Mucosa of descending colon (tissue), 3 donors: ENCODE data around the gene NPTXR. TPM values are rescaled to one million over a fixed set of nuclear protein-coding genes. Genes with fewer than 3 reads are reported as not detected.

Source experiments
- ATAC-seq: fragments of 200-7000 bp; cut with Tn5 transposase; one replicate; pipeline ENCODE4 v1.9.1; 2020; ENCODE audit warnings: mild to moderate bottlenecking, moderate library complexity
- DNase-seq, 3 donors: peaks; one replicate each; pipeline ENCODE4 v3.0.0-alpha.2; 2020
- H3K36me3 ChIP-seq: fragments of 200-600 bp; one replicate; pipeline ENCODE4 v1.8.0; 2021; ENCODE audit warnings: low read depth, mild to moderate bottlenecking
- H3K4me1 ChIP-seq: fragments of 200-600 bp; one replicate; pipeline ENCODE4 v1.8.0; 2021; ENCODE audit warnings: low read depth, mild to moderate bottlenecking
- H3K4me3 ChIP-seq: fragments of 200-600 bp; one replicate; pipeline ENCODE4 v1.8.0; 2021; ENCODE audit warnings: mild to moderate bottlenecking
- H3K9me3 ChIP-seq: fragments of 200-600 bp; one replicate; pipeline ENCODE4 v1.8.0; 2021; ENCODE audit warnings: mild to moderate bottlenecking
- intact Hi-C, 2 donors: fragments of 100-400 bp; cut with DNase I in 1 of 2; cut with micrococcal nuclease in 1 of 2; formaldehyde crosslinking; loops; one replicate each; pipeline versions ENCODE4 v1.11.0 to v1.11.1; 2022; cut with DNase I, micrococcal nuclease
- total RNA-seq, 3 donors: library from RNA; stranded (reverse); fragmentation: NEBNext Ultra II Directional in 2 of 3; extraction: Animal tissue kit (Norgen Biotek cat#: 25700) in 2 of 3; gene quantifications; one replicate each; pipeline versions ENCODE4 v1.2.1 to v1.2.4, GENCODE V29; 2021 to 2023
- TF ChIP-seq, protein P1 (sequence below): fragments of 200-600 bp; IDR thresholded peaks from one replicate; pipeline ENCODE4 v1.8.0; 2022; ENCODE audit warnings: antibody characterized with exemption, mild to moderate bottlenecking
- donor health status: DM: no; HTN: no; CAD: no; lungs with moderate emphysema.
- donor health status: DM: no; HTN: no; CAD: no.
- donor health status: DM: no; HTN: yes; CAD: no.

The NPTXR gene
- total RNA-seq, 3 donors from 2014 or later, result 0.84 to 15.5 (median 1.2) TPM

DNA sequence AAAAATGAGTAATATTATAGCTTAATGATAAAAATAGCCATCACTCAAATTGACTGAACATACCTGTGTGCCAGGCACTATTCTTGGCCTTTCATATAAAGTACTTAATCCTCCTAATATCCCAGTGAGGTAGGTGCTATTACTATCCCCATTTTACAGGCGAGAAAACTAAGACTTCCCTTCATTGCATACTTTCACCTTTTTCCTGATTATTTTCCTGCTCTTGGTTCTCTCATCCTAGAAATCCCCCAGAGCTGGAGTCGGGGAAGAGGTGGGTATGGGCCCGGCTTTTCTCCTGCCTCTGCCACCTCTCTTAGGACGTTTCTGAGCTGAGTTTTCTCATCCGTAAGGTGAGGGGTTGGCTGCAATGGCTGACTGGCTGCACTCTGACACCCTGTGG is 2.2 kb downstream of the NPTXR start:
- TF ChIP-seq, protein P1, sequence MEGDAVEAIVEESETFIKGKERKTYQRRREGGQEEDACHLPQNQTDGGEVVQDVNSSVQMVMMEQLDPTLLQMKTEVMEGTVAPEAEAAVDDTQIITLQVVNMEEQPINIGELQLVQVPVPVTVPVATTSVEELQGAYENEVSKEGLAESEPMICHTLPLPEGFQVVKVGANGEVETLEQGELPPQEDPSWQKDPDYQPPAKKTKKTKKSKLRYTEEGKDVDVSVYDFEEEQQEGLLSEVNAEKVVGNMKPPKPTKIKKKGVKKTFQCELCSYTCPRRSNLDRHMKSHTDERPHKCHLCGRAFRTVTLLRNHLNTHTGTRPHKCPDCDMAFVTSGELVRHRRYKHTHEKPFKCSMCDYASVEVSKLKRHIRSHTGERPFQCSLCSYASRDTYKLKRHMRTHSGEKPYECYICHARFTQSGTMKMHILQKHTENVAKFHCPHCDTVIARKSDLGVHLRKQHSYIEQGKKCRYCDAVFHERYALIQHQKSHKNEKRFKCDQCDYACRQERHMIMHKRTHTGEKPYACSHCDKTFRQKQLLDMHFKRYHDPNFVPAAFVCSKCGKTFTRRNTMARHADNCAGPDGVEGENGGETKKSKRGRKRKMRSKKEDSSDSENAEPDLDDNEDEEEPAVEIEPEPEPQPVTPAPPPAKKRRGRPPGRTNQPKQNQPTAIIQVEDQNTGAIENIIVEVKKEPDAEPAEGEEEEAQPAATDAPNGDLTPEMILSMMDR, result no peak
- H3K4me1 ChIP-seq, result peaks cover 4% of the 10 kb centered on the region
- intact Hi-C loops, result no loop called here

DNA sequence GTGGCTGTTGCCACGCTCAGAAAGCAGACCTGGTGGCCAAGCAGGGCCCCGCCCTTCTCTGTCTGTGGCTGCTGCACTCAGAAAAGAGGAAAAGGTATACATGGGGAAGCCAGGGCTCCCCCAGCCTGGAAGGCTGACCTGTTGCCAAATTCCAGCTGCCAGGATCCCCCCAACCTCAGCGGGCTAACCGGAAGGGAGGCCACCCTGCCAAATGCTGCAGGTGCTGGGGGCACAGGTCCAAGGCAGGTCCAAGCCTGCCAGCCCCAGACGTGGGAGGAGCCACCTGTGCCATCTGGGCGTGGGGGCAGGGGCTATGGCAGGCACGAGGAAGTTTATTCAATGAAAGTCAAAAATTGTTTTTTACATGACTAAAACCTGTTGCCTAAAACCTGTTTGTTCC is 2.6 kb downstream of the NPTXR start:
- Histone ChIP-seq H3K9me3 (no peaks in the 10 kb centered on the region), H3K4me1 (peaks cover 4% of the 10 kb centered on the region), H3K4me3 (no peak overlapping the region), H3K36me3 (no peaks in the 10 kb centered on the region)
- DNase-seq (no peak), ATAC-seq (no peak)
- intact Hi-C loops, result no loop called here
- TF ChIP-seq, protein P1, result no peak

More for the DNA sequence above, 2.2 kb downstream of the NPTXR start:
- DNase-seq (no peak), ATAC-seq (no peak)
- Histone ChIP-seq H3K4me3 (no peak overlapping the region), H3K36me3 (no peaks in the 10 kb centered on the region), H3K9me3 (no peaks in the 10 kb centered on the region)

DNA sequence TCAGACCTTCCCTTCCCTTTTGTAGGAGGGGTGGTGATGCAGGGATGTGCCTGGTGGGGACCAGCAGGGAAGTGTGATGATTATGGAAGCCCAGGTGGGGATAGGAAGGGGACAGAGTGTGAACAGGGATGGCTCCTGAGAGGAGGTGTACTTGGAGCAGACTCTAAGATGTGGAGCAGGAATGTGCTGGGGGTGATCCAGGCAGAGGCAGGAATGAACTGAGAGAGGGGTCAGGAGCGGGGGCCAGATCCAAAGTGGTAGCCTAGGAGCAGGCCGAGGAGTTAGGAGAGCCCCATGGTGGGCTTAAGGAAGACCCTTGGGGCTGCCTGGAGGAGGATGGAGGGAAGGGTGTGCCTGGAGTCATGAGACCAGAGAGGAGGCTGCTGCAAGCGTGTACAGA is 3.7 kb downstream of the NPTXR start:
- Histone ChIP-seq H3K4me1 (peaks cover 4% of the 10 kb centered on the region), H3K36me3 (no peaks in the 10 kb centered on the region), H3K4me3 (no peak overlapping the region), H3K9me3 (no peaks in the 10 kb centered on the region)
- TF ChIP-seq, protein P1, result no peak
- intact Hi-C loops, result no loop called here
- DNase-seq (no peak), ATAC-seq (no peak)

DNA sequence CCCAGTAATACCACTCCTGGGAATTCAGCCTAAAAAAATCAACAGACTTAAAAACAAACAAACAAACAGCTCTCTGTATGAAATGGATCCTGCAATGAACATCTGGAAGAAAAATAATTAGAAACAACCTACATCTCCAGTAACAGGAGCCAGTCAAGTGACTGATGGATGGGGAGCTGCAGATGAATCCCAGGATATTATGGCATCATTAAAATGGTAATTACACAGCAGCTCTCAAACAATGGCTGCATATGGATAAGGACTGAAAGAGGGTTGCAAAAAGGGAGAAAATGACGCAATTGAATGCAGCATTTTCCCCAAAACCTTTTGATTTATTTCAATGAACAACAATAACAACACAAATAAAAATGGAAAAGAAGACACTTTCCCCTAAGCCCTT is 4.1 kb downstream of the NPTXR start:
- TF ChIP-seq, protein P1, result no peak
- no peaks in the 10 kb centered on the region for H3K36me3 ChIP-seq
- intact Hi-C loops, result no loop called here
- peaks cover 4% of the 10 kb centered on the region for H3K4me1 ChIP-seq
- H3K4me3 ChIP-seq, result no peak overlapping the region
- ATAC-seq (no peak), DNase-seq (no peak)
- no peaks in the 10 kb centered on the region for H3K9me3 ChIP-seq

DNA sequence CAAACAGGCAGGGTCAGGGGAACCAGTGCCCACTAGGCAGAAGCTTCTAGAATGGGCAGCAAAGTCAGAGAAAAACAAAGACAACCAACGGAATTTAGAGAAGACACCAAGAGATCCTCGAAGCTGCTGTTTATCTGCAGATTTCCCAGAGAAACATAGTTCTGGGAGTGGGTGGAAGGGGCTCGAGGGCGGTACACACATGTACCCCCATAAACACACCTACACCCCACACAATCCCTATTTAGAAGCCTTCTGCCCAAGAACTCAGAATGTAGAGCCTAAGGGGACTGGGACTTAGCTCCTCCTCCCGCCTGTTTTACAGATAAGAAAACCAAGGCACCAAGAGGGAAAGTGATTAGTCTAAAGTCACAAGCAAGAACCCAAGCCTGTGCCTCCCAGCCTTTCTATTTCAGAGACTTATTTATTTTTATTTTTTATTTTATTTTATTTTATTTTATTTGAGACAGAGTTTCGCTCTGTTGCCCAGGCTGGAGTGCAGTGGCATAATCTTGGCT is 6.4 kb downstream of the NPTXR start:
- ATAC-seq (no peak), DNase-seq (no peak)
- H3K9me3 ChIP-seq, result no peaks in the 10 kb centered on the region
- no peaks in the 10 kb centered on the region for H3K4me1 ChIP-seq
- H3K36me3 ChIP-seq, result no peaks in the 10 kb centered on the region
- H3K4me3 ChIP-seq, result no peak overlapping the region
- intact Hi-C loops, result no loop called here
- TF ChIP-seq, protein P1, result no peak

DNA sequence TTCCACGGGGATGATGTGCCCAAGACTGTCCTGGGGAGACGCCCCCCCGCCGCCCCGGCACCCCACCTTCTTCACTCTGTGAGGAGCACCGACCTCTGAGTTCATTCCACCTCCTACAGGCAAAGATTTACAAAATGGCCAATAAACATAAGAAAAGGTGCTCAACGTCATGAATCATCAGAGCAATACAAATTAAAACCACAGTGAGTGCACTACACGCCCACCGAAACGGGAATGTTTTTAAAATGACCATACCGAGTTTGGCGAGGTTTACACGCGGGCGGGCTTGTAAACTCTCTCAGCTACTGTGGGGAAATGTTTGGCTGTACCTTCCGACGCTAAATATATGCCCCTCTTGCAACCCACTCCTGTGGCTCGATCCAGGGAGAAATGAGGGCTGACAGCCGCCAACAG is 7.9 kb downstream of the NPTXR start:
- DNase-seq (no peak), ATAC-seq (no peak)
- TF ChIP-seq, protein P1, result no peak
- Histone ChIP-seq H3K9me3 (no peaks in the 10 kb centered on the region), H3K4me1 (no peaks in the 10 kb centered on the region), H3K36me3 (no peaks in the 10 kb centered on the region), H3K4me3 (no peak overlapping the region)
- intact Hi-C loops, result no loop called here
